Ammon's horn (tissue), 1 donor: Measurements from ENCODE around the gene PRRC2B.
"Not testable (repeated sequence)": the region's sequence is repeated elsewhere in the genome, so short reads cannot be mapped to it uniquely, and the experiment has no call there.

Experiments
- DNase-seq: peaks from one replicate; pipeline ENCODE4 v3.0.0-alpha.2; 2016; ENCODE audit warnings: low spot score

Gene PRRC2B

GRCh38 chr9:131386281-131386680 is 7.6 kb upstream of the PRRC2B start:
- DNase-seq: no peak

- no peak for DNase-seq
Observed at GRCh38 chr9:131387394-131387793, 6.5 kb upstream of the PRRC2B start.

GRCh38 chr9:131391020-131391419 is 2.9 kb upstream of the PRRC2B start:
- no peak for DNase-seq

- DNase-seq: no peak
Observed at GRCh38 chr9:131391504-131391903, 2.4 kb upstream of the PRRC2B start.

GRCh38 chr9:131394464-131395156 is 724 bp downstream of the PRRC2B start:
- no peak for DNase-seq

GRCh38 chr9:131395157-131396098 is 1.5 kb downstream of the PRRC2B start:
- DNase-seq: no peak

GRCh38 chr9:131396099-131396479 is 2.2 kb downstream of the PRRC2B start:
- DNase-seq: not testable (repeated sequence)

- no peak for DNase-seq
Observed at GRCh38 chr9:131396626-131397025, 2.7 kb downstream of the PRRC2B start.

- DNase-seq: no peak
Observed at GRCh38 chr9:131397100-131397790, 3.4 kb downstream of the PRRC2B start.

- DNase-seq: no peak
Observed at GRCh38 chr9:131398204-131398603, 4.3 kb downstream of the PRRC2B start.

- DNase-seq: no peak
Observed at GRCh38 chr9:131399972-131400371, 6.1 kb downstream of the PRRC2B start.

GRCh38 chr9:131400627-131401026 is 6.7 kb downstream of the PRRC2B start:
- no peak for DNase-seq

- DNase-seq: peak; percentile 21
Observed at GRCh38 chr9:131402073-131402472, 8.2 kb downstream of the PRRC2B start.

- peak; percentile 90 for DNase-seq
Observed at GRCh38 chr9:131402738-131403492, 9.0 kb downstream of the PRRC2B start.

- DNase-seq: no peak
Observed at GRCh38 chr9:131403493-131403773, 9.5 kb downstream of the PRRC2B start.

GRCh38 chr9:131404581-131404980 is 10.7 kb downstream of the PRRC2B start:
- no peak for DNase-seq

- peak; percentile 56 for DNase-seq
Observed at GRCh38 chr9:131404987-131405386, 11.1 kb downstream of the PRRC2B start.

- peak; percentile 45 for DNase-seq
Observed at GRCh38 chr9:131405428-131405827, 11.5 kb downstream of the PRRC2B start.

- DNase-seq: no peak
Observed at GRCh38 chr9:131405858-131406537, 12.1 kb downstream of the PRRC2B start.

- no peak for DNase-seq
Observed at GRCh38 chr9:131406563-131407436, 12.9 kb downstream of the PRRC2B start.
